GM12801 (cell line): ENCODE results near the gene C16orf92.

Source experiments
- CTCF ChIP-seq: IDR thresholded peaks from one replicate; pipeline ENCODE4 v1.5.1; 2011; ENCODE audit warnings: control low read depth; ENCODE audit not compliant: insufficient read length; ENCODE audit errors: extremely low read depth

C16orf92 gene

GRCh38 chr16:29991571-29991904 lies 31.5 kb upstream of the C16orf92 start:
- no peak for TF ChIP-seq CTCF

- no peak for TF ChIP-seq CTCF
Observed at GRCh38 chr16:29992344-29992967, 30.5 kb upstream of the C16orf92 start.

- no peak for TF ChIP-seq CTCF
Observed at GRCh38 chr16:29993191-29993902, 29.7 kb upstream of the C16orf92 start.

- TF ChIP-seq CTCF, result no peak
Observed at GRCh38 chr16:29993903-29994599, 28.9 kb upstream of the C16orf92 start.

- TF ChIP-seq CTCF, result no peak
Observed at GRCh38 chr16:29994600-29995323, 28.2 kb upstream of the C16orf92 start.

GRCh38 chr16:29995324-29995910 lies 27.6 kb upstream of the C16orf92 start, which contains the start of gene HIRIP3:
Gene HIRIP3 (minus strand): TSS chr16:29995617. CDS start chr16:29995605, 12 bp downstream.
- no peak for TF ChIP-seq CTCF
